T-helper 2 cell treated with Interferon-gamma antibody and Interleukin-4, amounts not matched to agents 5 μg/mL and 100 μg/mL, for 36 hours (primary cell): Measurements from ENCODE around the gene MBP.
"Not testable (repeated sequence)": the region's sequence is repeated elsewhere in the genome, so short reads cannot be mapped to it uniquely, and the experiment has no call there.

Experiments used
- DNase-seq: peaks from one replicate; pipeline ENCODE4 v3.0.0; 2021; ENCODE audit warnings: low spot score
- H3K27ac Mint-ChIP-seq: one replicate; pipeline ENCODE4 v1.8.0; 2021; ENCODE audit warnings: mild to moderate bottlenecking, mixed read lengths
- H3K27me3 Mint-ChIP-seq: one replicate; pipeline ENCODE4 v1.8.0; 2021; ENCODE audit warnings: low read depth, mixed read lengths
- H3K36me3 Mint-ChIP-seq: one replicate; pipeline ENCODE4 v1.8.0; 2021; ENCODE audit warnings: low read depth, mixed read lengths
- H3K4me1 Mint-ChIP-seq: one replicate; pipeline ENCODE4 v1.8.0; 2021; ENCODE audit warnings: low read depth, mixed read lengths
- H3K4me3 Mint-ChIP-seq: one replicate; pipeline ENCODE4 v1.8.0; 2022; ENCODE audit warnings: mild to moderate bottlenecking, moderate library complexity, mixed read lengths
- H3K9me3 Mint-ChIP-seq: one replicate; pipeline ENCODE4 v1.8.0; 2021; ENCODE audit warnings: mixed read lengths

Gene MBP

DNA sequence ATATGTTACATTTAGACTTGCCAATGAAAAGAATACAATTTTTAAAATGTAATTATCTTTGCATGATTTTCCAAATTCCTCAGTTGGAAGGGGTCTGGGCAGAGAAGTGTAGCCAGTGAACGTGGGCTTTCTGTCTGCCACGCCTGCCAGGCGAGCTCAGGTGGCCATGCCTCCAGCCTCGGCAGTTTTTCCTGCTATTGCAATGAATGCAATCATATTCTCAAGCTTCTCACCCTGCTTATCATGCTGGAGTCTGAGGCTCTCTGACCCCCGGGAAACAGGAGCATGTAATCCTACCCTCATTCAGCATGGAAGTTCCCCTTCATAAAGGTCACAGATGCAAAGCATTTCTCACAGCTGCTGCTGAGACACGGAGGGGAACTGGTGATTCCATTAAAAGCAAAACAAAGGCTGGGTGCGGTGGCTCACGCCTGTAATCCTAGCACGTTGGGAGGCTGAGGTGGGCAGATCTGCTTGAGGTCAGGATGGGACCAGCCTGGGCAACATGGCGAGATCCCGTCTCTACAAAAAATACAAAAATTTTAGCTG is 154.8 kb downstream of the MBP start:
- H3K4me1 Mint-ChIP-seq, result no peaks in the 10 kb centered on the region
- DNase-seq, result no peak
- no peak overlapping the region for H3K4me3 Mint-ChIP-seq
- H3K27me3 Mint-ChIP-seq, result no peaks in the 10 kb centered on the region
- H3K27ac Mint-ChIP-seq, result no peak overlapping the region
- no peaks in the 10 kb centered on the region for H3K9me3 Mint-ChIP-seq
- no peaks in the 10 kb centered on the region for H3K36me3 Mint-ChIP-seq

DNA sequence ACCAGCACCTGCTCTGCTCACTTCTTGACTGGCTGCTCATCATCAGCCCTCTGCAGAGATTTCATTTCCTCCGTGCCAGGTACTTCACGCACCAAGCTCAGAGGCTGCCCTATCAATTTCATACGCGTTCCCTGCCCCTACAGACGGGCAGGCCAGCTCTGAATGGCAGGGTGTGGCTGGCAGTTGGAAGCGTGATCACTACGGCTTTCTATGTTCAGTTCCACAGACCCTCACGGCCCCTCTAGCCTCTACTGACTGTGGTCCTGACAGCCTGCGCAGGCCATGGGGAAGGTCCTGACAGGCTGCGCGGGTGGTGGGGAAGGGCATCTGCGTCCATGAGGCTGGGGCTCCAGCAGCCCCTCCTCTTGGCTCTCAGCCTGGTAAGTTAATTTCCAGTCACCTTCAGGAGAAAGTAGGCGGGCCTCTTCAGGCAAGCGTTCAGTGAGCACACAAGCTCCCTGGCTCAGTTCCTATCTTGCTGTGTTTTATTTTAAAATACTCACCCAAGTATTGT is 155.4 kb downstream of the MBP start:
- H3K4me3 Mint-ChIP-seq, result no peak overlapping the region
- H3K27ac Mint-ChIP-seq, result no peak overlapping the region
- H3K4me1 Mint-ChIP-seq, result no peaks in the 10 kb centered on the region
- no peaks in the 10 kb centered on the region for H3K27me3 Mint-ChIP-seq
- no peak for DNase-seq
- H3K36me3 Mint-ChIP-seq, result no peaks in the 10 kb centered on the region
- no peaks in the 10 kb centered on the region for H3K9me3 Mint-ChIP-seq

DNA sequence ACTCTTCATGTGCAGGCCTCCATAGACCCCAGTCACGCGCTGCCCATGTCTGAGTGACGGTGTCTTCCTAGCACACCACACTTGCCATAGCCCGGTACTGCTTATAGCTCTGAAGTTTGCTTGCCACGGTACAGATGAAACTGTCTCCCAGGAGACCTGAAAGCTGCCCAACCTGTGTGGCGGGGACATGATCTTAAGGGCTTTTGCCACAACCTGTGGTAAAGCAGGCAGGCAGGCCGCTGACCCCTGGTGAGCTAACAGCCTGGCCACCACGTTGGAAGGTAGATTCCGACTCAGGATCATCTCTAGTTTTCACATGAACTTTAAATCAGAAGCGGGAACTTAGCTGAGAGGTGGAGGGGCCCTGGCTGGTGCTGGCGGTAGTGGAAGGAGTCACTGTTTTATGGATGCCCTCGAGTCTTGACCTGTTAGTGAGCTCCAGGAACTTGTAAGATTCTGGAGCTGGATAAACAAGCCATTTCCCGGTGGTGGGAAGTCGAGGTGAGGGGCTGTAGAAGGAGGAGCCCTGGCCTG is 156.9 kb downstream of the MBP start:
- Mint-ChIP-seq H3K4me3 (no peak overlapping the region), H3K9me3 (no peaks in the 10 kb centered on the region), H3K36me3 (no peaks in the 10 kb centered on the region), H3K27ac (no peak overlapping the region), H3K27me3 (no peaks in the 10 kb centered on the region), H3K4me1 (no peaks in the 10 kb centered on the region)
- no peak for DNase-seq

DNA sequence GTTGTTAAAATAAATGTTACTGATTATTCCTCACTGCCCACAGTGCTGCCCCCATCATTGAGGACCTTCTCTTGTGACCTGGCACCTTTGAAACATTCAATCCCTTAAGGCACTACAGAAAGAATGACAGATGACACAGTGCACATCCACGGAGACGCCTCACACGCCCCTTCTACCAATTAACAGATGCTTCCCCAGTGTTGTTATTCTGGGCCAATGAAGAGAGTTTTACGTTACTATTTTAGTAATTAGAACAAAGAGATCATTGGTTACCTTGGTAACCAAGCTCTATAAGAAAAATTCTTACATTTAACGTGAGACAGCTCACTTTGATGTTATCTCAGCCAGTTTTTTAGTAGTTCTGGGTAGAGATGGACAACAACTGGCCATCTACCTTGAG is 158.2 kb downstream of the MBP start:
- no peaks in the 10 kb centered on the region for H3K9me3 Mint-ChIP-seq
- H3K27me3 Mint-ChIP-seq, result no peaks in the 10 kb centered on the region
- DNase-seq, result no peak
- H3K27ac Mint-ChIP-seq, result no peak overlapping the region
- H3K4me3 Mint-ChIP-seq, result no peak overlapping the region
- H3K36me3 Mint-ChIP-seq, result no peaks in the 10 kb centered on the region
- no peaks in the 10 kb centered on the region for H3K4me1 Mint-ChIP-seq

DNA sequence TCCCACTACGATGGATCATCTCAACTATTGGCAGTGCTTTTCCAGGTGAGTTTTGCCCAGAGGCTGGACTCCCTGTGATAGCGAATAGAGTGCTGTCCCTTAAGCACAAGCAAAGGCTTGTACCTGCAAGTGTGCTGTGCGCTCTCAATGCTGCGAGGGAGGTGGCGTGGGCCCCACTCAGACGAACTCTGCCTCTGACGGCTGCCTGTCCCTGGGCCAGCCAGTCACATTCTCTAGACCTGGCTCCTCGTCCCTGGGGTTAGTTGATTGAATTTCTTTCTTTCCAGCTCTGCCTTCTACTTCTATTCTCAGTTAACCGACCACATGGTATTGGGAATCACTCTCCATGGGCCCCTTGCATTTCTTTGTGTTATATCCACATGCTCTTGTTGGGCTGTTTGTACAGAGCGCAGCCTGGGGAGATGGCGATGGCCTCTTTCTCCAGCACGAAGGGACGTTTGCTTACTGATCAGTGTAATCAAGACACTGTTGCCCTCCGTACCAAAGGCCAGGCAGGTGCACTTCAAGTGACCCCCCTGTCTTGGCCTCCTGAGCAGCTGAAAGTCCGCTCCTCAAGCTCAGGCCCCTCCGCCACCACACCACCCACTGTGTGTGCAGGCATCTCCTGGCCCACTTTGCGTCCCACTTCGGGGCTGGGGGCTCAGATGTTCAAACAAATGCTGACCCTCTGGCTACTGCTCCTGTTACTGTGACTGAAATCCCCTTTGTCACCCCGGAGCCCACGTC is 158.9 kb downstream of the MBP start:
- Mint-ChIP-seq H3K27me3 (no peaks in the 10 kb centered on the region), H3K4me3 (no peak overlapping the region), H3K9me3 (no peaks in the 10 kb centered on the region), H3K36me3 (peaks cover 3% of the 10 kb centered on the region), H3K4me1 (no peaks in the 10 kb centered on the region), H3K27ac (no peak overlapping the region)
- no peak for DNase-seq

DNA sequence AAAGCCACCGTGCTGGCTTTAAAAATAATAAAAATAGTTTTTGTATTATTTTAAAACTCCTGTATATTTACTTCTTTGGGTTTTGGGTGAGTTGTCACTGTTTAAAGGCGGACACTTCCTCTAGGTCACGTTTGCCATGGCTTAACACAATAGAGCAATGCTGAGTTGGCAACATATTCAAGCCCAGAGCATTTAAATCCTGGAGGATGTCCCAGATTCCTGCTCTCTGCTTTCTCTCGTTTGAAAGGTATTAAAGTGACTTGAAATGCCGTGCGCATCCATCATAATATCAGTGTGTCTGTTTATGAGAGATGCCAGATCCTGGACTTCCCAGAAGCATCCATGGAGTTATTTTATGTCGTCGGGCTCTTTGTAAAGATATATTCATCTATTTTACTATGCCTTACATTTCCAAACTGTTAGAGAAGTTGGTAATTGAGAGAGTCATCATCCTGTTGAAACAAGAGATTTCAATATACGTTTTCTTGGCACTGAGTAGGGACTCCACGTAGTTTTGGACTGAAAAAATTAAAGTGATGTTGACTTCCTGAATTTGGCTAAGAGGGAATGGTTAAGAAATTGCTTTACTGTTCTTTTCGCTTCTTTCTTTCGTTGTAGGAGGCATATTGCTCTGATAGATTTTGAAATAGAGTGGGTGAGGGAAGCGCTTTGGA is 159.6 kb downstream of the MBP start:
- peaks cover 3% of the 10 kb centered on the region for H3K36me3 Mint-ChIP-seq
- no peaks in the 10 kb centered on the region for H3K4me1 Mint-ChIP-seq
- no peaks in the 10 kb centered on the region for H3K27me3 Mint-ChIP-seq
- no peak overlapping the region for H3K4me3 Mint-ChIP-seq
- DNase-seq, result no peak
- H3K9me3 Mint-ChIP-seq, result no peaks in the 10 kb centered on the region
- no peak overlapping the region for H3K27ac Mint-ChIP-seq

DNA sequence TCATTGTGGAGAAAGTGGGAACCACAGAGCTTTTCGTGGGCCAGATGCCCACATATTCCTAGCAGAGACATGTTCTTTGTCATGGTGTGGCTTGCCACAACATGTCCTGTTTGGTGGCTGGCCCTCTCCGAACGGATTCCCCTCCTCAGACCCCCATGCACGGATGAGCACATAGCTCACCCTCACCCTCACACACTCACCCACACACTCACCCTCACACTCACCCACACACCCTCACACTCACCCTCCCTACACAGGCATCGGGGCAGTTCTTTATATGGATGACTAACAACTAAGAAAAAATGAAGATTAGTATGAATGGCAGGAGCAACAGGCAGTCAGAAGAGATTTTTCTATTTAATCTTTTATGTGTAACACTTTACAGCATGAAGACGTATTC is 160.3 kb downstream of the MBP start:
- H3K4me3 Mint-ChIP-seq, result no peak overlapping the region
- H3K9me3 Mint-ChIP-seq, result no peaks in the 10 kb centered on the region
- H3K27me3 Mint-ChIP-seq, result no peaks in the 10 kb centered on the region
- H3K27ac Mint-ChIP-seq, result no peak overlapping the region
- H3K36me3 Mint-ChIP-seq, result peaks cover 3% of the 10 kb centered on the region
- no peaks in the 10 kb centered on the region for H3K4me1 Mint-ChIP-seq
- DNase-seq, result no peak

DNA sequence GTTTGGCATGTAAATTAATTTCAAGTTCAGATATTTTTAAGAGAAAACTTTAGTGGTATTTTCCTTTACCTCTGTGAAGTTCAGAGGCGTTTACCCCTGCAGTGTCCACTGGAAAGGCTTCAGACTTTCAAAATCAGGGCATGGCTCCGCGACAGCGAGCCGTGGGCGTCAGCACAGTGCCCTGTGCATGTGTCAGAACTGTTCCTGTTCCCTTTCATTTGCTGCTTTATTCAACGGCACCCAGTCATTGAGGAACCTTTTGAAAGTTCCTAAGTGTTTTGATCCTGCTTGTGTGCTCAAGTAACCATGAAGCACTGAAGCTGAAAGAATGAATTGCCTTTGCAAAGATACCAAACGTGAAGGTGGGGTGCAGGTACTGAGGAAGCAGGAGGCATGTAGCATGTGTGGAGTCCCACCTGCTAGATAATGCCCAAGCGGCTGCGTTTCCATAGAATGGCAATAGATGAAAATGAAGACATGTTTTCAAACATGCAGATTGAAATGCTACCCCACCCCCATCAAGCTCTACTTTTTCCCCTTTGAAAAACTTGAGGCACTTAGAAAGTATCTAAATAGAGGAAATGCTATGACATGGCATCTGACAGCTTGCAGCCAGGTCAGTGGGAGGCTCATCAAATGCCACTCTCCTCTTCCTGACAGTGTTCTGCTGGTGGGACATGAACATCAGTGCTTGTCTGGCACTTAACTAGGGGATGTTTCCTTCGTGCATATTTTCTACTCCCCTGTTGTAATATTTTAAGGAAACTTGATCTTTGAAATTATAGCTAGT is 161.6 kb downstream of the MBP start:
- H3K27ac Mint-ChIP-seq, result no peak overlapping the region
- no peaks in the 10 kb centered on the region for H3K27me3 Mint-ChIP-seq
- peaks cover 3% of the 10 kb centered on the region for H3K36me3 Mint-ChIP-seq
- no peak overlapping the region for H3K4me3 Mint-ChIP-seq
- DNase-seq, result no peak
- no peaks in the 10 kb centered on the region for H3K9me3 Mint-ChIP-seq
- H3K4me1 Mint-ChIP-seq, result no peaks in the 10 kb centered on the region

DNA sequence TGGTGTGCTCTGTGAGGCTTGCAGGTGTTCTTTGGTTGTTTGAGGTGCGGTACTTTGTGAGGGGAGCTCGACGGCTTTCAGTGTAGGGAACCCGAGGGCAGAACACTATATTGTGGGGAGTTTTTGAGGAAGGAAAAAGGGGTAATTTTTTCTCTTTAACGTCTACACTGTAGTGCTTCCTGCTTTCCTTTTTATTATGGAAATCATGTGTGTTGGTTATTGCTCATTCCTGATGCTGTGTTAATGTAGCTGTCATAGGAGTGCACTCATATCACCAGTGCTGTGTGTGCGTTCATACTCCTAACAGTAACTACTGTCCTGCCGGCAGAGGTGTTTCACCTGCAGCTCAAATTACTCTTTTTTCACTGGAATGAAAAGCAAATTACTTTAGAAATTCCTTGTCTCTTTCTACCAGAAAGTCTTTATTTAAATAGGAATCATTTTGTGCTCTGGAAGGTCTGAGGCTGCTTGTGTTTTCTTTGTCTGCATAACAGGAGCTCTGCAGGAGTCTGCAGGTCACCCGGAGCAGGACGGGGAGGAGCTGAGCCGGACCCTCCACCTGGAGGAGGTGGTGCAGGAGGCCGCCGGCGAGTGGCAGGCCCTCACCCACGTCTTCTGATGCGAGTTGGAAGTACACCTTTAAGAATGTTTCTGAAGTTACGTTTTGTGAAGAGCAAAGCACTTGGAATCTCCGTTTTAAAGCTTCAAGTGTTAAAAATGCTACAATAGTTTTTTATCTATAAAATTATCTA is 164.7 kb downstream of the MBP start:
- no peak overlapping the region for H3K27ac Mint-ChIP-seq

DNA sequence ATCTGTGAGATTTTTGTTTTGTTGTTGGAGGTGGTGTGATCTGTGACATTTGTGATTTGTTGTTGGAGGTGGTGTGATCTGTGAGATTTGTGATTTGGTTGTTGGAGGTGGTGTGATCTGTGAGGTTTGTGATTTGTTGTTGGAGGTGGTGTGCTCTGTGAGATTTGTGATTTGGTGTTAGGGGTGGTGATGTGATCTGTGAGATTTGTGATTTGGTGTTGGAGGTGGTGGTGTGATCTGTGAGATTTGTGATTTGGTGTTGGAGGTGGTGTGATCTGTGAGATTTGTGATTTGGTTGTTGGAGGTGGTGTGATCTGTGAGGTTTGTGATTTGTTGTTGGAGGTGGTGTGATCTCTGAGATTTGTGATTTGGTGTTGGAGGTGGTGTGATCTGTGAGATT is 165.3 kb downstream of the MBP start:
- not testable (repeated sequence) for H3K4me3 Mint-ChIP-seq, H3K27me3 Mint-ChIP-seq, DNase-seq, H3K27ac Mint-ChIP-seq, H3K9me3 Mint-ChIP-seq
- H3K36me3 Mint-ChIP-seq, result peaks cover 22% of the 10 kb centered on the region
- peaks cover 27% of the 10 kb centered on the region for H3K4me1 Mint-ChIP-seq

More for the DNA sequence above, 164.7 kb downstream of the MBP start:
- no peaks in the 10 kb centered on the region for H3K9me3 Mint-ChIP-seq
- H3K4me3 Mint-ChIP-seq, result no peak overlapping the region
- H3K36me3 Mint-ChIP-seq, result peaks cover 16% of the 10 kb centered on the region
- peaks cover 22% of the 10 kb centered on the region for H3K4me1 Mint-ChIP-seq
- no peak for DNase-seq
- H3K27me3 Mint-ChIP-seq, result no peaks in the 10 kb centered on the region

DNA sequence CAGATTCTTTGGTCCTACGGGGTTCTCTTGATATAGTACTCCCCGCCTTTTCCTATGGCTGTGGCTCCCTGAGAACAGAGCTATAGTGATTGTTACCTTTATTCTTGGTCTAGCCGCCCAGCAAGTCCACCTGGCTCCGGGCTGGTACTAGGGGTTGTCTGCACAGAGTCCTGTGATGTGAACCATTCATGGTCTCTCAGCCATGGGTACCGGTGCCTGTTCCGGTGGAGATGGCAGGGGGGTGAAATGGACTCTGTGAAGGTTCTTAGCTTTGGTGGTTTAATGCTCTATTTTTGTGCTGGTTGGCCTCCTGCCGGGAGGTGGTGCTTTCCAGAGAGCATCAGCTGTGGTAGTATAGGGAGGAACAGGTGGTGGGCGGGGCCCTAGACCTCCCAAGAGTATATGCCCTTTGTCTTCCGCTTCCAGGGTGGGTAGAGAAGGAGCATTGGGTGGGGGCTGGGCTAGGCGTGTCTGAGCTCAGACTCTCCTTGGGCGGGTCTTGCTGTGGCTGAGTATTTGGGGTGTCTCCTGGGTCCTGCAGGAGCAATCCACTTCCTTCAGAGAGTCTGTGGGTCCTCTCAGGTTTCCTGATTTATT is 166.9 kb downstream of the MBP start:
- H3K4me3 Mint-ChIP-seq, H3K9me3 Mint-ChIP-seq, H3K27me3 Mint-ChIP-seq, DNase-seq, H3K27ac Mint-ChIP-seq: not testable (repeated sequence)
- H3K36me3 Mint-ChIP-seq, result peaks cover 34% of the 10 kb centered on the region
- H3K4me1 Mint-ChIP-seq, result peaks cover 30% of the 10 kb centered on the region

DNA sequence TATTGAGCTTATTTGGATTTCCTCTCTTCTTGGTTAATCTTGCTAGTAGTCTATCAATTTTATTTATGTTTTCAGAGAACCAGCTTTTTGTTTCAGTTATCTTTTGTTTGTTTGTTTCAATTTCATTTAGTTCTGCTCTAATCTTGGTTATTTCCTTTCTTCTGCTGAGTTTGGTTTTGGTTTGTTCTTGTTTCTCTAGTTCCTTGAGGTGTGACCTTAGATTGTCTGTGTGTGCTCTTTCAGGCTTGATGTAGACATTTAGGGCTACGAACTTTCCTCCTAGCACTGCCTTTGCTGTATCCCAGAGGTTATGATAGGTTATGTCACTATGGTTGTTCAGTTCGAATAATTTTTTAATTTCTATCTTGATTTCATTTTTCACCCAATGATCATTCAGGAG is 168.6 kb downstream of the MBP start:
- peak overlapping the region; percentile 13 for H3K4me3 Mint-ChIP-seq
- H3K4me1 Mint-ChIP-seq, result peaks cover 30% of the 10 kb centered on the region
- peaks cover 46% of the 10 kb centered on the region for H3K36me3 Mint-ChIP-seq
- H3K27me3 Mint-ChIP-seq, result no peaks in the 10 kb centered on the region
- DNase-seq, result no peak
- H3K27ac Mint-ChIP-seq, result peak overlapping the region; percentile 29
- no peaks in the 10 kb centered on the region for H3K9me3 Mint-ChIP-seq

DNA sequence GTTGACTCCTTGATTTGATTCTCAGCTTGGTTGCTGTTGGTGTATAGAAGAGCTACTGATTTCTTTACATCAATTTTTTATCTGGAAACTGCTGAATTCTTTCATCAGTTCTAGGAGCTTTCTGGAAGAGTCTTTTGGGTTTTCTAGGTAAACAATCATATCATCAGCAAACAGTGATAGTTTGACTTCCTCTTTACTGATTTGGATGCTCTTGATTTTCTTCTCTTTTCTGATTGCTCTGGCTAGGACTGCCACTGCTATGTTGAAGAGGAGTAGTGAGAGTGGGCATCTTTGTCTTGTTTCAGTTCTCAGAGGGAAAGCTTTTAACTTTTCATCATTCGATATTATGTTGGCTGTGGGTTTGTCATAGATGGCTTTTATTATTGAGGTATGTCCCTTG is 169.7 kb downstream of the MBP start:
- Mint-ChIP-seq H3K4me3 (peak overlapping the region; percentile 21), H3K27me3 (no peaks in the 10 kb centered on the region), H3K27ac (peak overlapping the region; percentile 42), H3K9me3 (no peaks in the 10 kb centered on the region), H3K4me1 (peaks cover 30% of the 10 kb centered on the region), H3K36me3 (peaks cover 43% of the 10 kb centered on the region)
- no peak for DNase-seq
